ENCODE results near the gene MGAT5. TPM values are rescaled to one million over a fixed set of nuclear protein-coding genes. Genes with fewer than 3 reads are reported as not detected.

Gene MGAT5
- total RNA-seq, 1 donor from 2014 or later: 54.4 TPM

DNA sequence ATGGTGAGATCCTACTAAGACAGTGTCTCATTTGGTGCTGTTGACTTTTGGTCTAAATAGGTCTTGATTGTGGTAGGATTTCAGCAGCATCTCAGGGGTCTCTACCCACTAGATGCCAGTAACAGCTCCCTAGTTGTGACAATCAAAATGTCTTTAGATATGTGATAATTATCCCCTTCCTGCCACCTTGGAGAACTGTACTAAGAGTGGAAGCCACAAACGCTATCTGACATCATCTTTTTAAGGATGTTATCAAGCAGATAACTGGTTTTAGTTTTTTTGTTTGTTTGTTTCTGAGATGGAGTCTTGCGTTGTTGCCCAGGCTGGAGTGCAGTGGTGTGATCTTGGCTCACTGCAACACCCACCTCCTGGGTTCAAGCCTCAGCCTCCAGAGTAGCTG, 3.1 kb downstream of the MGAT5 start:
- no peaks in the 10 kb centered on the region for H3K36me3 ChIP-seq
- no peak overlapping the region for H3K27ac ChIP-seq
- TF ChIP-seq, protein P1, sequence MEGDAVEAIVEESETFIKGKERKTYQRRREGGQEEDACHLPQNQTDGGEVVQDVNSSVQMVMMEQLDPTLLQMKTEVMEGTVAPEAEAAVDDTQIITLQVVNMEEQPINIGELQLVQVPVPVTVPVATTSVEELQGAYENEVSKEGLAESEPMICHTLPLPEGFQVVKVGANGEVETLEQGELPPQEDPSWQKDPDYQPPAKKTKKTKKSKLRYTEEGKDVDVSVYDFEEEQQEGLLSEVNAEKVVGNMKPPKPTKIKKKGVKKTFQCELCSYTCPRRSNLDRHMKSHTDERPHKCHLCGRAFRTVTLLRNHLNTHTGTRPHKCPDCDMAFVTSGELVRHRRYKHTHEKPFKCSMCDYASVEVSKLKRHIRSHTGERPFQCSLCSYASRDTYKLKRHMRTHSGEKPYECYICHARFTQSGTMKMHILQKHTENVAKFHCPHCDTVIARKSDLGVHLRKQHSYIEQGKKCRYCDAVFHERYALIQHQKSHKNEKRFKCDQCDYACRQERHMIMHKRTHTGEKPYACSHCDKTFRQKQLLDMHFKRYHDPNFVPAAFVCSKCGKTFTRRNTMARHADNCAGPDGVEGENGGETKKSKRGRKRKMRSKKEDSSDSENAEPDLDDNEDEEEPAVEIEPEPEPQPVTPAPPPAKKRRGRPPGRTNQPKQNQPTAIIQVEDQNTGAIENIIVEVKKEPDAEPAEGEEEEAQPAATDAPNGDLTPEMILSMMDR (IDR thresholded peaks at IDR 0.05): no peak
- H3K4me1 ChIP-seq: peaks cover 48% of the 10 kb centered on the region
- no peaks in the 10 kb centered on the region for H3K27me3 ChIP-seq
- no peak for ATAC-seq
- intact Hi-C loops (cut with DNase I): no loop called here
- no peak overlapping the region for H3K4me3 ChIP-seq
- DNase-seq: no peak
- no peaks in the 10 kb centered on the region for H3K9me3 ChIP-seq

DNA sequence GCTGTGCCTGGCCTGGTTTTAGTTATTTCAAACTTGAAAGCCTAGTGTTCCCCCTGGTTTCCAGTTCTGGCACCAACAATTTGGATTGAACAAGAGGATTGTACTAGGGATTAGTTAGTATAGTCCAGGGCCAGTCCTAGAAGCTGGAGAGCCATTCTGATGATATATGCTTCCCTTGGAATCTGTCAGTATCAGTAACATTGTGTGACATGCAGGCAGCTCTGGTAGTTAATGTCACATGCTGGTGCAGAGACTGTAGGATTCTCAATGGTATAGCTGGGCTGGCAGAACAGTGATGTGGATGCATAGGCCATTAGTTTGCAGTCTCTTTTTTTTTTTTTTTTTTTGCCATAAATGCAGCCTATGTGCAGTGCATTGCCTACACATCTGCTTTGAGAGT, 3.6 kb downstream of the MGAT5 start:
- intact Hi-C loops (cut with DNase I): no loop called here
- no peaks in the 10 kb centered on the region for H3K36me3 ChIP-seq
- no peak overlapping the region for H3K4me3 ChIP-seq
- TF ChIP-seq, protein P1 (IDR thresholded peaks at IDR 0.05): no peak
- peaks cover 48% of the 10 kb centered on the region for H3K4me1 ChIP-seq
- H3K27ac ChIP-seq: no peak overlapping the region
- H3K27me3 ChIP-seq: no peaks in the 10 kb centered on the region
- H3K9me3 ChIP-seq: no peaks in the 10 kb centered on the region
- ATAC-seq (no peak), DNase-seq (no peak)

- ATAC-seq (no peak), DNase-seq (no peak)
- Histone ChIP-seq H3K4me3 (no peak overlapping the region), H3K36me3 (no peaks in the 10 kb centered on the region), H3K27ac (no peak overlapping the region), H3K27me3 (no peaks in the 10 kb centered on the region), H3K9me3 (no peaks in the 10 kb centered on the region), H3K4me1 (peaks cover 46% of the 10 kb centered on the region)
- intact Hi-C loops (cut with DNase I): no loop called here
- TF ChIP-seq, protein P1 (IDR thresholded peaks at IDR 0.05): no peak
Observed at GRCh38 chr2:134257965-134258683, 4.3 kb downstream of the MGAT5 start.

DNA sequence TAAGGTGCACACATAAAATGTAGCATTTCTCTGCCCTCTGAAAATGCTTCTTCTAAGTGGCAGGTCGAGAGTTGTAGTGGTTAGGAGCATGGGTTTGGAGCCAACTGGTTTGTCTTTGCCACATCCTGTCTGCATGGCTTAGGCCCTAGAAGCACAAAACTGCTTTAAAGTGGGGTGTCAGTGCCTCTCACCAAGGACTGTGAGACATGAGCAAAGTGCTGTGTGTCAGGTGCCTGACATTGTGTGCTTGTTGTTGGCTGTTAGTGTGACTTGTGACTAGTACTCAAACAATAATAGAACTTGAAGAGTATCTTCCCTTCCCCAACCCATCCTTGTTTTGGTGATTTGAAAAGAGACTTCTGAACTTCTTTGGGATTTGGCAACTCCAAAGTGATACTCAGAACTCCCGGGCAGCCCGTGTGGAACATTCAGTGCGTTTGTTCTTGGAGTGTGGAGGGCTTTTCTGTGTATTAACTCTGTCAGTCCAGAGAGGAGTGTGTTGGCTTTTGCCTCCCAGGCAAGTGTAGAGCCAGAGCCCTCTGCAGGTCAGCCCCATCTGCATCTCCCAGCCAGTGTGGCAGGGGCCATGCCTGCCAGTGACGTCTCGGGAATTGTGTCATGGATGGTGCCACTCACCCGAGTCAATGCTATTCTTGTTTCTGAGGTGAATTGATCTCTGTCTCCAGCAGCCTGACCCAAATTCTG, 5.0 kb downstream of the MGAT5 start:
- no peak overlapping the region for H3K4me3 ChIP-seq
- ATAC-seq (peak; percentile 21), DNase-seq (no peak)
- no peaks in the 10 kb centered on the region for H3K9me3 ChIP-seq
- H3K36me3 ChIP-seq: no peaks in the 10 kb centered on the region
- no peaks in the 10 kb centered on the region for H3K27me3 ChIP-seq
- intact Hi-C loops (cut with DNase I): no loop called here
- H3K4me1 ChIP-seq: peaks cover 39% of the 10 kb centered on the region
- TF ChIP-seq, protein P1 (IDR thresholded peaks at IDR 0.05): no peak
- H3K27ac ChIP-seq: no peak overlapping the region

DNA sequence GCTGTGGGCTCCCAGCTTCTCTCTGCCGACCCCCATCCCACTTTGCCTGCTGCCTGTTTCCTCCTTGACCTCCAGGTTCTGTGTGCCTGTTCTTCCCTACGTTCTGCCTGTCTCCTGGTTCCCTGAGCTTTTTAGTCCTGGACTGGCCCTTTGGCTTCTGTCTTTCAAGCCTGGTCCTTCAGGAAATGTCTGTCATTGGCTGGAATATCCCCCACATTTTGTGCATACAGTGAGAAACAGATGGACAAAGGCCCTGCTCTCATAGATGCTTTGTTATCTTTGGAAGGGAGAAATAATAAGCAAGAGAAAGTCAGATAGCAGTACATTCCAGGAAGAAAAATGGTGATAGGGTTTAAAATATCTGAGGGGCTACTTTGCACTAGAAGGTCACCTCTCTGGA, 5.7 kb downstream of the MGAT5 start:
- H3K27me3 ChIP-seq: no peaks in the 10 kb centered on the region
- intact Hi-C loops (cut with DNase I): no loop called here
- TF ChIP-seq, protein P1 (IDR thresholded peaks at IDR 0.05): no peak
- H3K27ac ChIP-seq: no peak overlapping the region
- no peak overlapping the region for H3K4me3 ChIP-seq
- peaks cover 32% of the 10 kb centered on the region for H3K4me1 ChIP-seq
- DNase-seq: no peak
- no peaks in the 10 kb centered on the region for H3K9me3 ChIP-seq
- no peak for ATAC-seq
- H3K36me3 ChIP-seq: no peaks in the 10 kb centered on the region

Measured in upper lobe of right lung (tissue), 1 donor.